MCF 10A (cell line): Measurements from ENCODE around the gene ANKRD10. TPM values are rescaled to one million over a fixed set of nuclear protein-coding genes. Genes with fewer than 3 reads are reported as not detected.

Source experiments
- BruUV-seq: library from RNA; stranded (reverse); fragments of 400-500 nt; replicated peaks from 2 replicates; lab custom pipeline; 2021; lab: Mats Ljungman, UMichigan
- CTCF ChIA-PET: fragments of 300-600 bp; sonication (Branson Sonifier 250); formaldehyde crosslinking; extraction: SDS; loops from one replicate; lab custom pipeline; 2021; ENCODE audit warnings: antibody characterized with exemption, inconsistent platforms; lab: Yijun Ruan, JAX
- POLR2A ChIA-PET: fragments of 300-600, 350-650 bp; sonication (Branson Sonifier 250); formaldehyde crosslinking; extraction: SDS; loops from one replicate; lab custom pipeline; 2020; ENCODE audit warnings: antibody characterized with exemption, inconsistent platforms; lab: Yijun Ruan, JAX
- DNase-seq: peaks from one replicate; pipeline ENCODE4 v3.0.0-alpha.2; 2018; ENCODE audit not compliant: unreplicated experiment
- H3K27ac Mint-ChIP-seq: one replicate; pipeline ENCODE4 v1.8.0; 2022; ENCODE audit warnings: mild to moderate bottlenecking, low read depth, mixed read lengths; ENCODE audit not compliant: unreplicated experiment
- H3K27me3 Mint-ChIP-seq: one replicate; pipeline ENCODE4 v1.8.0; 2022; ENCODE audit warnings: mixed read lengths; ENCODE audit not compliant: insufficient read depth, unreplicated experiment
- H3K36me3 Mint-ChIP-seq: one replicate; pipeline ENCODE4 v1.8.0; 2022; ENCODE audit warnings: mild to moderate bottlenecking, moderate library complexity, mixed read lengths; ENCODE audit not compliant: insufficient read depth, unreplicated experiment
- H3K4me1 Mint-ChIP-seq: one replicate; pipeline ENCODE4 v1.8.0; 2022; ENCODE audit warnings: mixed read lengths; ENCODE audit not compliant: insufficient read depth, unreplicated experiment
- H3K4me3 Mint-ChIP-seq: one replicate; pipeline ENCODE4 v1.8.0; 2022; ENCODE audit warnings: mild to moderate bottlenecking, moderate library complexity, mixed read lengths; ENCODE audit not compliant: unreplicated experiment
- H3K9me3 Mint-ChIP-seq: one replicate; pipeline ENCODE4 v1.8.0; 2022; ENCODE audit warnings: mixed read lengths; ENCODE audit not compliant: unreplicated experiment
- CTCF ChIP-seq: fragments of 200-600 bp; IDR thresholded peaks from one replicate; pipeline ENCODE4 v1.8.0; 2022; ENCODE audit warnings: antibody characterized with exemption, mild to moderate bottlenecking; ENCODE audit not compliant: unreplicated experiment
- intact Hi-C: fragments of 100-400 bp; cut with micrococcal nuclease; formaldehyde crosslinking; loops from 2 replicates; pipeline ENCODE4 v1.14.1; 2022
- total RNA-seq: library from RNA; stranded (reverse); gene quantifications from 2 replicates; pipeline ENCODE4 v1.2.3, GENCODE V29; 2022

The ANKRD10 gene
- total RNA-seq, 1 experiment from 2014 or later, result 61.7 TPM

- Mint-ChIP-seq H3K4me1 (no peaks in the 10 kb centered on the region), H3K9me3 (peaks cover 8% of the 10 kb centered on the region), H3K27me3 (no peaks in the 10 kb centered on the region), H3K36me3 (no peaks in the 10 kb centered on the region), H3K27ac (no peak overlapping the region), H3K4me3 (no peak overlapping the region)
- no peak for TF ChIP-seq CTCF
- intact Hi-C loops, result no loop called here
- CTCF ChIA-PET, result interaction anchor here (1.1 kb wide), 1 partner anchor 32 kb away, joined by 3 read pairs; no protein-coding TSS in a partner anchor
- no TSS peak for BruUV-seq
- no peak for DNase-seq
- POLR2A ChIA-PET, result no interaction called here
Measured at GRCh38 chr13:110863685-110864084, 51.2 kb downstream of the ANKRD10 start.

GRCh38 chr13:110860983-110861382 is 53.9 kb downstream of the ANKRD10 start:
- no TSS peak for BruUV-seq
- DNase-seq, result no peak
- no peak for TF ChIP-seq CTCF
- no peaks in the 10 kb centered on the region for H3K27me3 Mint-ChIP-seq
- H3K9me3 Mint-ChIP-seq, result peaks cover 13% of the 10 kb centered on the region
- H3K4me1 Mint-ChIP-seq, result no peaks in the 10 kb centered on the region
- CTCF ChIA-PET, result no interaction called here
- POLR2A ChIA-PET, result no interaction called here
- no peaks in the 10 kb centered on the region for H3K36me3 Mint-ChIP-seq
- no peak overlapping the region for H3K4me3 Mint-ChIP-seq
- intact Hi-C loops, result no loop called here
- H3K27ac Mint-ChIP-seq, result no peak overlapping the region

GRCh38 chr13:110856942-110857835 is 57.7 kb downstream of the ANKRD10 start:
- Mint-ChIP-seq H3K4me1 (no peaks in the 10 kb centered on the region), H3K27me3 (no peaks in the 10 kb centered on the region), H3K4me3 (no peak overlapping the region), H3K27ac (no peak overlapping the region), H3K36me3 (no peaks in the 10 kb centered on the region), H3K9me3 (peaks cover 6% of the 10 kb centered on the region)
- POLR2A ChIA-PET, result interaction anchor here (0.7 kb wide), 1 partner anchor 104 kb away, joined by 3 read pairs; no protein-coding TSS in a partner anchor
- DNase-seq, result no peak
- no peak for TF ChIP-seq CTCF
- CTCF ChIA-PET, result interaction anchor here (0.5 kb wide), 1 partner anchor 659 kb away, joined by 3 read pairs; no protein-coding TSS in a partner anchor
- intact Hi-C loops, result no loop called here
- BruUV-seq, result no TSS peak

DNA sequence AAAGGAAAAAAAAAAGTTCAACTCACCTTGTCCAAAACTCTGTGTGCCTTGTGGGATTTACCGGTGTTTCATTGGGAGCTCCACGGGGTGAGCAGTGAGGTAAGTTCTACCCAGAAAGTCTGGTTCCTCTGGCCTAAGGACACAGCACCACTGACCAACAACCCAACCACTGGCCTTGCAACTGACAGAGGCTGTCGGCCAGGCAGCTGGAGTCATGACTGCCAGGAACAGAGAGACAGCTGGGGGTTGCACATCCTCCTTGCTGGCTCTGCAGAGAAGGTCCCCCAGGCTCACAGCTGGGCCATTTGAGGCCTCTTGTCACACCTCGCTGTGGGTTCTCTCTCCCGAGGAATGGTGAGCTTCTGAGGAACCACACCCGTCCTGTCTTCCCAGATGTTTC is 59.5 kb downstream of the ANKRD10 start:
- no TSS peak for BruUV-seq
- H3K27me3 Mint-ChIP-seq, result peaks cover 10% of the 10 kb centered on the region

More for the DNA sequence above, 59.5 kb downstream of the ANKRD10 start:
- peaks cover 6% of the 10 kb centered on the region for H3K9me3 Mint-ChIP-seq
- CTCF ChIA-PET, result no interaction called here
- POLR2A ChIA-PET, result no interaction called here
- no peak overlapping the region for H3K4me3 Mint-ChIP-seq
- TF ChIP-seq CTCF, result no peak
- no peaks in the 10 kb centered on the region for H3K36me3 Mint-ChIP-seq
- H3K4me1 Mint-ChIP-seq, result no peaks in the 10 kb centered on the region
- DNase-seq, result no peak
- intact Hi-C loops, result no loop called here
- H3K27ac Mint-ChIP-seq, result no peak overlapping the region
